Epithelial cell of esophagus (primary cell): ENCODE measurements around the gene ADGRD2.

ENCODE experiments used
- DNase-seq: peaks from one replicate; pipeline ENCODE4 v3.0.0; 2010; ENCODE audit warnings: low read depth
- H3K4me3 ChIP-seq: 2 replicates; pipeline ENCODE4 v1.5.1; 2011; ENCODE audit warnings: mild to moderate bottlenecking, low read length, control low read depth
- CTCF ChIP-seq: IDR thresholded peaks from 2 replicates; pipeline ENCODE4 v1.5.1; 2011; ENCODE audit warnings: low read depth, mild to moderate bottlenecking, low read length, control low read depth, inconsistent platforms; ENCODE audit not compliant: insufficient read depth; ENCODE audit errors: missing control alignments

Gene ADGRD2

GRCh38 chr9:124483481-124483880 lies 33.2 kb downstream of the ADGRD2 start:
- TF ChIP-seq CTCF, result no peak
- H3K4me3 ChIP-seq, result no peak overlapping the region
- no peak for DNase-seq

GRCh38 chr9:124485201-124485600 lies 35.0 kb downstream of the ADGRD2 start:
- DNase-seq, result no peak
- TF ChIP-seq CTCF, result no peak
- H3K4me3 ChIP-seq, result no peak overlapping the region

- no peak for TF ChIP-seq CTCF
- H3K4me3 ChIP-seq, result no peak overlapping the region
- no peak for DNase-seq
Measured at GRCh38 chr9:124485936-124486335, 35.7 kb downstream of the ADGRD2 start.

GRCh38 chr9:124486778-124487259 lies 36.6 kb downstream of the ADGRD2 start:
- TF ChIP-seq CTCF, result no peak
- no peak overlapping the region for H3K4me3 ChIP-seq

GRCh38 chr9:124487260-124488182 lies 37.3 kb downstream of the ADGRD2 start:
- no peak overlapping the region for H3K4me3 ChIP-seq
- no peak for DNase-seq
- TF ChIP-seq CTCF, result no peak

More at GRCh38 chr9:124486778-124487259, 36.6 kb downstream of the ADGRD2 start:
- DNase-seq, result no peak

- no peak for TF ChIP-seq CTCF
- DNase-seq, result no peak
Measured at GRCh38 chr9:124488641-124489210, 38.5 kb downstream of the ADGRD2 start.

More at GRCh38 chr9:124488641-124489210, 38.5 kb downstream of the ADGRD2 start:
- no peak overlapping the region for H3K4me3 ChIP-seq
